ENCODE results near the gene COPG1. TPM values are rescaled to one million over a fixed set of nuclear protein-coding genes. Genes with fewer than 3 reads are reported as not detected.
A peak's percentile ranks its signal among the peaks of the same experiment; 100 is the strongest.

COPG1 gene
- total and polyA plus RNA-seq, 9 donors = 49.2 to 147 (median 115) TPM

DNA sequence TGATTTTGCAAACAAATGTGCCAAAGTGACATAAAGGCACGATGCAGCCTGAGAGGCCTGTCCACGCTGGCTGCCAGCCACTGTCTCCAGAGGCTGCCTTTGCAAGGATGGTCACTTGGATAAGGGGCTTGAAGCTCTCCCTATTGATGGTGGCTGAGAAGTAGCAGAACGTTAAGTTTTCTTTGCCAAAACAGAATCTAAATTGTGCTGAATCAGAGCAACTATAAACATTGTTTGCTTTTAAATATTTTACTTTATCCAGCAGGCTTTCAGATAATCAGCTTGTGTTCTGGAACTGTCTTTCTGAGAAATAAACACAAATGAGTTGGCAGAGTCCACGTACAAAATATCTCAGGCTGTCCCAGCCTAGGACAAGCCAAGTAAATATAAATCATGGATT lies 41.9 kb upstream of the COPG1 start:
- no peaks in the 10 kb centered on the region for H3K27me3 ChIP-seq
- H3K4me1 ChIP-seq (ENCODE audit: insufficient read depth) = peaks cover 8% of the 10 kb centered on the region
- 8 to 12% (median 11%) methylated on average over 4 of the region's 4 CpGs for WGBS, 3 donors
- DNase-seq = peak in 1 of 5 donors; percentile 53
- peak overlapping the region in 1 of 2 donors; percentile 38 for H3K27ac ChIP-seq
- no peaks in the 10 kb centered on the region for H3K36me3 ChIP-seq
- no peaks in the 10 kb centered on the region for H3K9me3 ChIP-seq
- TF ChIP-seq, protein P1, sequence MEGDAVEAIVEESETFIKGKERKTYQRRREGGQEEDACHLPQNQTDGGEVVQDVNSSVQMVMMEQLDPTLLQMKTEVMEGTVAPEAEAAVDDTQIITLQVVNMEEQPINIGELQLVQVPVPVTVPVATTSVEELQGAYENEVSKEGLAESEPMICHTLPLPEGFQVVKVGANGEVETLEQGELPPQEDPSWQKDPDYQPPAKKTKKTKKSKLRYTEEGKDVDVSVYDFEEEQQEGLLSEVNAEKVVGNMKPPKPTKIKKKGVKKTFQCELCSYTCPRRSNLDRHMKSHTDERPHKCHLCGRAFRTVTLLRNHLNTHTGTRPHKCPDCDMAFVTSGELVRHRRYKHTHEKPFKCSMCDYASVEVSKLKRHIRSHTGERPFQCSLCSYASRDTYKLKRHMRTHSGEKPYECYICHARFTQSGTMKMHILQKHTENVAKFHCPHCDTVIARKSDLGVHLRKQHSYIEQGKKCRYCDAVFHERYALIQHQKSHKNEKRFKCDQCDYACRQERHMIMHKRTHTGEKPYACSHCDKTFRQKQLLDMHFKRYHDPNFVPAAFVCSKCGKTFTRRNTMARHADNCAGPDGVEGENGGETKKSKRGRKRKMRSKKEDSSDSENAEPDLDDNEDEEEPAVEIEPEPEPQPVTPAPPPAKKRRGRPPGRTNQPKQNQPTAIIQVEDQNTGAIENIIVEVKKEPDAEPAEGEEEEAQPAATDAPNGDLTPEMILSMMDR (IDR thresholded peaks at IDR 0.05) = no peak
- TF ChIP-seq POLR2A (IDR thresholded peaks at IDR 0.05) = no peak
- TF ChIP-seq EP300 (IDR thresholded peaks at IDR 0.05) = no peak
- intact Hi-C loops (cut with DNase I) = no loop called here
- H3K4me3 ChIP-seq = no peak overlapping the region

DNA sequence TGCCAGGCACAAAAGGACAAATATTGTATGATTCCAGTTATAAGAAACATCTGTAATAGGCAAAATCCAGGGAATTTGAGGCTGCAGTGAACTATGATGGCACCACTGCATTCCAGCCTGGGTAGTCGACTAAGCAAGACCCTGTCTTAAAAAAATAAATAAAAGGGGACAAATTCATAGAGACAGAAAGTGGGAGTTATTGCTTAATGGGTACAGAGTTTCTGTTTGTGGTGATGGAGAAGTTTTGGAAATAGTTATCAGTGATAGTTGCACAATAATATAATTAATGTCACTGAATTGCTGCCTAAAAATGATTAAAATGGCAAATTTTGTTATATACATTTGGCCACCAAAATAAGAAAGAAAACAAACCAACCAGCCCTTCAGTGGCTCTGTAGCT lies 38.1 kb upstream of the COPG1 start:
- DNase-seq = no peak
- Histone ChIP-seq H3K9me3 (no peaks in the 10 kb centered on the region), H3K4me3 (no peak overlapping the region), H3K27me3 (no peaks in the 10 kb centered on the region), H3K4me1 (ENCODE audit: insufficient read depth) (peaks cover 8% of the 10 kb centered on the region), H3K27ac (peak overlapping the region in 1 of 2 donors; percentile 18), H3K36me3 (no peaks in the 10 kb centered on the region)
- intact Hi-C loops (cut with DNase I) = no loop called here
- WGBS, 3 donors = 19 to 35% (median 28%) methylated on average over 1 of the region's 1 CpG
- TF ChIP-seq POLR2A (IDR thresholded peaks at IDR 0.05) (no peak), EP300 (IDR thresholded peaks at IDR 0.05) (no peak)
- TF ChIP-seq, protein P1 (IDR thresholded peaks at IDR 0.05) = no peak

DNA sequence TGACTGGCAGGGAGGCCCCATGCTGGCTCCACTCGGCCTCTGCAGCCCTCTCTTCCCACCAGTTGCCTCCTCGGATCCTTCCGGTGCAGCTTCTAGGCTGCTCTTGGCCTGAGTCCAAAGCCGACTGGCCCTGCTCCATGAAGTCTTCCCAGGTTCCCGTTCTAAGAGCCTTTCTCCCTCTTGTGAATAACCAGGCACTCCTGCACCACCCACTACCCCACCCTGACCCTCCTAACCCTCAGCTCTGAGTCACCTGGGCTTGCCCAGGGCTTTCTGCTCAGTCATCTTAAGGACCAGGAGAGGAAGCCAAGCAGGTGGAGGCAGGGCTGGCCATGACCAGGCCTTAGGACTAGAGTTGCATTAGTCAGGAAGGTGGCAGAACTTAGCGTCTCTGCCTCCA lies 37.6 kb upstream of the COPG1 start:
- intact Hi-C loops (cut with DNase I) = no loop called here
- TF ChIP-seq, protein P1 (IDR thresholded peaks at IDR 0.05) = no peak
- TF ChIP-seq POLR2A (IDR thresholded peaks at IDR 0.05) (no peak), EP300 (IDR thresholded peaks at IDR 0.05) (no peak)
- Histone ChIP-seq H3K27ac (peak overlapping the region in 1 of 2 donors; percentile 18), H3K27me3 (no peaks in the 10 kb centered on the region), H3K4me1 (ENCODE audit: insufficient read depth) (peaks cover 8% of the 10 kb centered on the region), H3K36me3 (no peaks in the 10 kb centered on the region), H3K9me3 (no peaks in the 10 kb centered on the region), H3K4me3 (no peak overlapping the region)
- WGBS, 3 donors = 16 to 17% (median 17%) methylated on average over 6 of the region's 6 CpGs
- DNase-seq = peak; percentile 82 to 88 (median 85)

DNA sequence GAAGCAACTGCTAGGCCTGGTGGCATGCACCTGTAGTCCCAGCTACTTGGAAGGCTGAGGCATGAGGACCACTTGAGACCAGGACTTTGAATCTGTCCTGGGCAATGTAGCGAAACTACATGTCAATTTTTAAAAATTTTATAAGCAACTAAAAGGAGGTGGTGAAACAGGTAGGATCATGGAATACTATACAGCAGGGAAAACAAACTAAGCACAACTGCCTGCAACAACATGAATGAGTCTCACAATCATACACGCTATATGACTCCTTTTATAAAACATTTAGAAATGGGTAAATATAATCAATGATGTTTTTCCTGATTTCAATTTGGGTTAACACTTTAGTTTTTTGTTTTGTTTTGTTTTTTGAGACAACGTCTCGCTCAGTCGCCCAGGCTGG lies 36.2 kb upstream of the COPG1 start:
- H3K4me1 ChIP-seq (ENCODE audit: insufficient read depth) = peaks cover 5% of the 10 kb centered on the region
- WGBS, 3 donors = 91 to 96% (median 91%) methylated on average over 5 of the region's 5 CpGs
- intact Hi-C loops (cut with DNase I) = no loop called here
- H3K4me3 ChIP-seq = no peak overlapping the region
- H3K36me3 ChIP-seq = no peaks in the 10 kb centered on the region
- no peaks in the 10 kb centered on the region for H3K9me3 ChIP-seq
- TF ChIP-seq, protein P1 (IDR thresholded peaks at IDR 0.05) = no peak
- TF ChIP-seq POLR2A (IDR thresholded peaks at IDR 0.05) = no peak
- TF ChIP-seq EP300 (IDR thresholded peaks at IDR 0.05) = no peak
- no peak overlapping the region for H3K27ac ChIP-seq
- H3K27me3 ChIP-seq = no peaks in the 10 kb centered on the region
- no peak for DNase-seq
